NCI-H1048 (cell line): ENCODE measurements around the gene TNS4.

Experiments used
- DNase-seq: peaks from one replicate; lab custom pipeline; 2025; lab: John Stamatoyannopoulos, UW

The TNS4 gene

GRCh38 chr17:40516581-40517285 lies 15.3 kb upstream of the TNS4 start:
- no peak for DNase-seq

- no peak for DNase-seq
Measured at GRCh38 chr17:40515491-40516041, 14.1 kb upstream of the TNS4 start.

DNA sequence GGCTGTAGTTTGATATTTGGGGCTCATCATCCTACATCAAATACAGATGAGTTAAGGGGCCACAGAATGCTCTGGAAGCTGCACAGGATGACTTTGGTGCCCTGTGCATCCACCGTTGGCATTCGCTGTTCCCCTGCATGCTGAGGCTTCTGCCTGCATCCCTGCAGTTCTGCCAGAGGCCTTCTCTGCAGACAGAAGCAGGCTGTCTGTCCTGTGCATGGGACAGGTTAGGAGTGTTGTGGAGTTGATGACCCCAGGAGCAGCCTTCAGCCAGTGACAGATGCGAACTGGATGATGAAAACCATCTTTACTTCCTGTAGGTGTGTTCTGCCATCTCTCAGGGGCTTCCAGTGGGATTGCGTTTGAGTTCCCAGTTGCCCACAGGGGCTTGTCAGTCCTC lies 13.6 kb upstream of the TNS4 start:
- no peak for DNase-seq

- no peak for DNase-seq
Measured at GRCh38 chr17:40514013-40514875, 12.8 kb upstream of the TNS4 start.

- DNase-seq, result no peak
Measured at GRCh38 chr17:40511667-40512220, 10.3 kb upstream of the TNS4 start.

DNA sequence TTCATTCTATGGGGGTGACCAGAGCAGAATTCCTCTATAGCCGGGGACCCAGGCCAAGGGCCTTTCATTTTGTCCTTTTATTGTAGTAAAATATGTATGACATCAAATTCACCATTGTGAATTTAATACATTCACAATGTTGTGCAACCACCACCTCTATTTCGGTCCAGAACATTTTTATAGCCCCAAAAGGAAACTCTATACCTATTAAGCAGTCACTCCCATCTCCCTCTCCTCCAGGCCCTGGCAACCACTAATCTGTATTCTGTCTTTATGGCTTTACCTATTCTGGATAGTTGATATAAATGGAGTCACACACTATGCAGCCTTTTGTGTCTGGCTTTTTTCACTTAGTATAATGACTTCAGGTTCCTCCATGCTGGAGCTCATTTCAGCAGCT lies 9.7 kb upstream of the TNS4 start:
- DNase-seq, result no peak

DNA sequence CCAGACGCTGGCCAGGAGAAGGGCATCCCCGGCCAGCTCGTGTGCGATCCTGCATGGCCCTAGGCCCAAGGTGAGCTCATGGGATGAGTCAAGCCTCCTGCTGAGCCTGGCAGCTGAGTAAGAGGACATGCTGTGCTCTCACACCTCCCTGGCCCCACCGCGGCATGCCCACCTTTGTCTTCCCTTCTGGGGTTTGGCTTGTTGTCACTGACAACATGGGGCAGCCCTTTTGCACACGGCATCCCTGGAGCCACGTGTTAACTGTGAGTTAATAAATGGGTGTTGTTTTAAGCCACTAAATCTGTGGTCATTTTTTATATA lies 8.9 kb upstream of the TNS4 start:
- DNase-seq, result no peak

DNA sequence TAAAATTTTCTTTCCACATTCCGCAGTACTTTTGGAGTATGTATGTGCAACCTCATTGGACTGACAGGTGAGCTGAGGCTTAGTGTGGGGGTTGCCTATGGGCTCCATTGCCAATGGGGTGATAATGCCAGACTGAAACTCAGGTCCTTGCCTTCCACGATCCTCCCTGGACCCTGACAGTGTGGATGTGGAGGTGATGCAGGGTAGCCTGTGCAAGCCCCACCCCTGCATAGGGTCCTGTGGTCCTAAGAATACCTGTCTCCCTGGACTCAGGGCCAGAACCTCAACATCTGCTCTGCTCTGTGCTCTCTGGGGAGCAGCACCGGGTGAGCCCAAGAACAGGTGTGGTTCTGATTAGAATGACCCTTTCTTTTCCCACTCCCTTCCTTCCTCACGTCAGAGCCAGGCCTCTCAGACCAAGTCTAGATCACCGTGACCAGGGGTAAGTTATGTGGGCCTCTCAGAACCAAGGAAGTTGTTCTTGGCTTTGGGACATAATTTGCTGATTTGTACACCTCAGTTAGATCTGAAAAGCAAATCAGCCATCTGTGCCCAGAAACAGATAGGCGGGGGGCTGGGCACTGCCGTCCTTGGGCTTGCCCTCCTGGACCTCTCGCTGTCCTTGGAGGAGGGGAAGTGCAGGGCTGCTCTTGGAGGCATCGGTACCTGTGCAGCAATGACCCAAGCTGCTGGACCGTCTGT lies 8.4 kb upstream of the TNS4 start:
- no peak for DNase-seq

GRCh38 chr17:40506786-40507185 lies 5.4 kb upstream of the TNS4 start:
- DNase-seq, result no peak

GRCh38 chr17:40503154-40503553 lies 1.7 kb upstream of the TNS4 start:
- no peak for DNase-seq

DNA sequence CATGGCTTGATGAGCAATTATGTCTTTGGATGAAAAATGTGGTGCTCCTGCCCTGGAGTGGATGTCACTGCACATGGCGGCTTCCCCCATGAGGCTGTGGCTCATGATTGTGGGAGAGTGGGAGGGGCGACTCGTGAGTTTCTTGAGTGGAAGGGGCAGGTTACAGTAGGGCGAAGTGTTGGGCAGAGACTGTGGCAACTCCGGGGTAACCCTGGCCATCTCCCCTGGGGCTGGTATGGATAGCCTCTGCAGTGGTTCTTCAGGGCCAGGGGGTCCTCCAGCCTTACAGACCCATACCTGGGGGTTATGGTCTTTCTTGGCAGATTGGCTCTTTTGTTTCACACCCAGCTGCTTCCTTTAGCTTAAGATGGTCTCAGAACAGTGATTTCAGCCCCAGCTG lies 1.3 kb upstream of the TNS4 start:
- DNase-seq, result no peak

- no peak for DNase-seq
Measured at GRCh38 chr17:40500709-40501108, 714 bp downstream of the TNS4 start.

- no peak for DNase-seq
Measured at GRCh38 chr17:40500190-40500589, 1.2 kb downstream of the TNS4 start.

DNA sequence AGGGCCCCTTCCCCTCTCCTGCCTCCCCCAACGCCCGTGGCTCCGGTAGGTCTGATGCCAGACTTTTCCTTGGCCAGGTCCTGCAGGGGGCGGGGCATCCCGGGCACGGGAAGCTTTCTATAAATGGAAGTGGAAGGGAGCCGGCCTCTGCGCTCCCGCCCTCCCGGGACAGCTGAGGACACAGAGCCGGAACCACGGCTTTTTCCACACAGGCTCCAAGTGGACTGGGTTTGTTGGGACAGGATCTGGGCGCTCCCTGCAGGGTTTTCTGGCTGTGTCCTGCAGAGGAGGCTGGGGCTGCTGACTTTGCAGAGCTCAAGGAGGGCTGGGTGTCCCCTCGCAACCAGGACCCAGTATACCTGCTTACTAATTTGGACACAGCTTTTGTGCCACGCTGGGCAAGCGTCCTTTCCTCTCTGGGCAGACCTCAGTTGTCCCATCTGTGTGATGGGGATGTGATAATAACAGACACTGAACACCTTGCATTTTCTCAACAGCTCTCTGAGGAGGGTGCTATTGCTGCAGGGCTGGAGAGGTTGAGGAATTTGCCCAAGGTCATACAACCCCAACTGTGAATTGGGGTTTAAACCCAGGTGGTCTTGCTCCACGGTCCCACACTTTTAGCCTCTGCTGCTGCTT lies 1.8 kb downstream of the TNS4 start:
- peak; percentile 15 for DNase-seq

DNA sequence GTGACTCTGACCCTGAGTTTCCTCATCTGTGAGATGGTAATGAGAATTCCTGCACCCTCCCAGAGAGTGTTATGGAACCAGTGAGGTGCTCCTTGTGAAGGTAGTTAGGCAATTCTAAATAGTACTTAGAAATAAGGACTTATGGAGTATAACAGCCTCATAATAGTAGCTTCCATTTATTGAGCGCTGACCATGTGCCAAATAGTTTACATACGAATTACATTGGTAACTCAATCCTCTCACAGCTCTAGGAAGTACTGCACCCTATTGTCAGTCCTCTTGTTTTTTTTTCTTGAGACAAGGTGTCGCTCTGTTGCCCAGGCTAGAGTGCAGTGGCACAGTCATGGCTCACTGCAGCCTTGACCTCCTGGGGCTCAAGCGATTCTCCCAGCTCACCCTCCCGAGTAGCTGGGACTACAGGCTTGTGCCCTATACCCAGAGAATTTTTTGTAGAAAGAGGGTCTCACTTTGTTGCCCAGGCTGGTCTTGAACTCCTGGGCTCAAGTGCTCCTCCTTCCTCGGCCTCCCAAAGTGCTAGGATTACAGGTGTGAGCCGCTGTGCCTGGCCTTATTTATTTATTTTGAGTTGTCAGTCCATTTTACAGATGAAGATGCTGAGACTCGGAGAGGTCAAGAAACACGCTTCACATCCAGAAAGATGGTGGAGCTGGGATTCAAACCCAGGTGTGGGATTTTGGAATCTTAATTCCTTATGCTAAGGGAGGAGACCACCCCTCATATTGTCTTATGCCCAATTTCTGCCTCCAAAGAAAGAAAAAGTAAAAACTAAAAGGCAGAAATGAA lies 2.9 kb downstream of the TNS4 start:
- DNase-seq, result no peak

GRCh38 chr17:40497695-40498094 lies 3.7 kb downstream of the TNS4 start:
- DNase-seq, result no peak

- no peak for DNase-seq
Measured at GRCh38 chr17:40496634-40497420, 4.6 kb downstream of the TNS4 start.

- DNase-seq, result no peak
Measured at GRCh38 chr17:40496170-40496569, 5.3 kb downstream of the TNS4 start.

DNA sequence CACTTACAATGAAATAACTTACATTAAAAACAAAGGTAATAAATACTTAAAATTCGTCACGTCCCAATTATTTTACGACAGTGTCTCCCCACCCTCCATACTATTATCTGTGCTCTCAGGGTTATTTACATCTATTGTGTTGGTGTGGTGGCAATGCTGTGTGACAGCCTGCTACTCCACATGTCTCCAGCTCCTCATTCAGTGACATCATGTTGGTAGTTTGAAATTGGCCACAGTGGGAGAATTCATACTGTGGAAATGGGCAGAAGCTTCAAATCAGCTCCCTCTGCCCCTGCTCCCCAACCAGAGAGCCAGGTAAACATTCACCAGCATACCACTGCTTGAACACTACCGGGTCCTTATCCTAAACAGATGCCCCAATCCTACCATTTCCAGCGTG lies 6.3 kb downstream of the TNS4 start:
- DNase-seq, result no peak

DNA sequence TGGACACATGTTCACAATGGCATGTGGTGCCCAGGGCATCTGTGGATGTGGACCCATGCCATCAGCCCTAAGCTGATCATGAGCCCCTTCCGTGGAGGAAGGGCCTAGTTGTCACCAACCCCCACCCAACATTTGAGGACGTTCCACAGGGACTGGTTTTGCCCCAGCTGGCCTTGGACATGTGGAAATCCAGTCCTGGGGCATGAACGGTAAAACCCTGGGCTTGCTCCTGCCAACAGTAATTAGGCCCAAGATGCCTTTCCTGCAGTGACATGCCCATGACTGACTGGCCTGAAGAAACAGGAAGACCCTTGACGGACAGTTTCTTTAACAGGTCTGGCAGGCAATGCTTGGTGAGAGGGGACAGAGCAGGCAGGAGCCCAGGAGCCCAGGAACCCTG lies 7.7 kb downstream of the TNS4 start:
- no peak for DNase-seq
